HG03378 (cell line): ENCODE results near the gene FADS2.
"Not testable (repeated sequence)": the region's sequence is repeated elsewhere in the genome, so short reads cannot be mapped to it uniquely, and the experiment has no call there.

Source experiments
- ATAC-seq: cut with Tn5 transposase; IDR thresholded peaks from one replicate; pipeline ENCODE4 v1.9.1; 2021; ENCODE audit warnings: mild to moderate bottlenecking, moderate library complexity; ENCODE audit not compliant: unreplicated experiment

FADS2 gene

GRCh38 chr11:61864814-61865775 lies 37.0 kb downstream of the FADS2 start:
- ATAC-seq, result no peak

- no peak for ATAC-seq
Observed at GRCh38 chr11:61866231-61866957, 38.3 kb downstream of the FADS2 start.

- ATAC-seq, result no peak
Observed at GRCh38 chr11:61866958-61867343, 38.9 kb downstream of the FADS2 start.

GRCh38 chr11:61868571-61869428 lies 40.7 kb downstream of the FADS2 start:
- no peak for ATAC-seq

- ATAC-seq, result no peak
Observed at GRCh38 chr11:61869429-61869707, 41.3 kb downstream of the FADS2 start.

- ATAC-seq, result no peak
Observed at GRCh38 chr11:61869708-61870451, 41.8 kb downstream of the FADS2 start.

GRCh38 chr11:61870541-61871031 lies 42.5 kb downstream of the FADS2 start:
- no peak for ATAC-seq

GRCh38 chr11:61871158-61871597 lies 43.1 kb downstream of the FADS2 start:
- no peak for ATAC-seq

- ATAC-seq, result no peak
Observed at GRCh38 chr11:61872935-61873565, 45.0 kb downstream of the FADS2 start.

- no peak for ATAC-seq
Observed at GRCh38 chr11:61873588-61874376, 45.7 kb downstream of the FADS2 start.

- ATAC-seq, result no peak
Observed at GRCh38 chr11:61874377-61874809, 46.3 kb downstream of the FADS2 start.

- ATAC-seq, result no peak
Observed at GRCh38 chr11:61874853-61875252, 46.8 kb downstream of the FADS2 start.

GRCh38 chr11:61875698-61876097 lies 47.6 kb downstream of the FADS2 start:
- no peak for ATAC-seq

GRCh38 chr11:61879152-61879551 lies 51.1 kb downstream of the FADS2 start:
- ATAC-seq, result no peak

- ATAC-seq, result no peak
Observed at GRCh38 chr11:61880031-61880430, 51.9 kb downstream of the FADS2 start.

GRCh38 chr11:61880454-61880853 lies 52.4 kb downstream of the FADS2 start:
- ATAC-seq, result no peak

GRCh38 chr11:61881397-61881796 lies 53.3 kb downstream of the FADS2 start:
- no peak for ATAC-seq

- ATAC-seq, result not testable (repeated sequence)
Observed at GRCh38 chr11:61882267-61882666, 54.2 kb downstream of the FADS2 start.

GRCh38 chr11:61882879-61883278 lies 54.8 kb downstream of the FADS2 start:
- ATAC-seq, result no peak
